CD14-positive monocyte (primary cell): ENCODE results near the gene CYTH3. TPM values are rescaled to one million over a fixed set of nuclear protein-coding genes. Genes with fewer than 3 reads are reported as not detected.

ENCODE experiments used
- DNase-seq, 3 donors: peaks; one replicate each; pipeline ENCODE4 v3.0.0-alpha.2; 2011 to 2022
- H2AFZ ChIP-seq: 2 replicates; pipeline ENCODE4 v1.6.0; 2012; ENCODE audit warnings: mild to moderate bottlenecking, low read depth, low read length, inconsistent platforms; ENCODE audit not compliant: insufficient read depth, poor library complexity, severe bottlenecking
- H3K27ac ChIP-seq, 2 donors: 1 replicate in 1 of 2; 2 replicates in 1 of 2; pipeline ENCODE4 v1.5.1; 2012 to 2013; ENCODE audit warnings: low read length in 2 of 2, control low read depth in 1 of 2, inconsistent platforms in 1 of 2, low read depth in 1 of 2, mild to moderate bottlenecking in 1 of 2
- H3K27me3 ChIP-seq, 2 donors: one replicate each; pipeline versions ENCODE4 v1.6.0 to v1.6.1; 2011 to 2013; ENCODE audit warnings: low read length in 2 of 2; ENCODE audit not compliant: control insufficient read depth in 2 of 2, insufficient read depth in 2 of 2
- H3K36me3 ChIP-seq, 2 donors: replicated peaks in 1 of 2; 1 replicate in 1 of 2; 2 replicates in 1 of 2; pipeline versions ENCODE4 v1.5.1 to v1.6.1; 2012 to 2013; ENCODE audit warnings: low read length in 2 of 2, control low read depth in 1 of 2, inconsistent platforms in 1 of 2, mild to moderate bottlenecking in 1 of 2; ENCODE audit not compliant: insufficient read depth in 2 of 2, control insufficient read depth in 1 of 2
- H3K4me1 ChIP-seq, 2 donors: 1 replicate in 1 of 2; 2 replicates in 1 of 2; pipeline versions ENCODE4 v1.5.1 to v1.6.1; 2012 to 2013; ENCODE audit warnings: low read length in 2 of 2, control low read depth in 1 of 2, inconsistent platforms in 1 of 2, mild to moderate bottlenecking in 1 of 2, moderate library complexity in 1 of 2; ENCODE audit not compliant: insufficient read depth in 2 of 2, control insufficient read depth in 1 of 2
- H3K4me2 ChIP-seq: replicated peaks from 2 replicates; pipeline ENCODE3; 2012; ENCODE audit warnings: low read length, moderate library complexity, mild to moderate bottlenecking; ENCODE audit not compliant: poor library complexity, severe bottlenecking; ENCODE audit errors: extremely low read depth
- H3K4me3 ChIP-seq, 3 experiments: fragments of 200-600 bp in 1 of 3; sonication (generic) in 1 of 3; replicated peaks in 1 of 3; 1 replicate in 2 of 3; 2 replicates in 1 of 3; pipeline ENCODE4 v1.5.1; 2011 to 2013; ENCODE audit warnings: low read length in 3 of 3, mild to moderate bottlenecking in 3 of 3, control low read depth in 2 of 3, low read depth in 2 of 3, inconsistent platforms in 1 of 3, moderate library complexity in 1 of 3
- H3K79me2 ChIP-seq: 2 replicates; pipeline ENCODE4 v1.6.0; 2012; ENCODE audit warnings: mild to moderate bottlenecking, control low read depth, inconsistent platforms, low read length, moderate library complexity; ENCODE audit not compliant: insufficient read depth
- H3K9ac ChIP-seq: 2 replicates; pipeline ENCODE4 v1.6.0; 2017; ENCODE audit warnings: low read length, mild to moderate bottlenecking; ENCODE audit not compliant: insufficient read depth, poor library complexity, severe bottlenecking
- H3K9me3 ChIP-seq, 2 donors: replicated peaks in 1 of 2; 1 replicate in 1 of 2; 2 replicates in 1 of 2; pipeline versions ENCODE4 v1.5.1 to v1.6.1; 2012 to 2013; ENCODE audit warnings: low read length in 2 of 2, control low read depth in 1 of 2; ENCODE audit not compliant: control insufficient read depth in 1 of 2, insufficient read depth in 1 of 2
- H4K20me1 ChIP-seq: 2 replicates; pipeline ENCODE4 v1.6.0; 2012; ENCODE audit warnings: mild to moderate bottlenecking, low read length, control low read depth, moderate library complexity; ENCODE audit not compliant: insufficient read depth
- H3K27ac Mint-ChIP-seq, 7 donors: one replicate each; pipeline ENCODE4 v1.8.0; 2020; ENCODE audit warnings: mild to moderate bottlenecking in 7 of 7, mixed read lengths in 7 of 7, moderate library complexity in 6 of 7, inconsistent platforms in 2 of 7
- H3K27me3 Mint-ChIP-seq, 3 donors: one replicate each; pipeline ENCODE4 v1.8.0; 2021 to 2022; ENCODE audit warnings: low read depth in 3 of 3, mild to moderate bottlenecking in 3 of 3, mixed read lengths in 3 of 3, moderate library complexity in 3 of 3, inconsistent platforms in 1 of 3
- H3K36me3 Mint-ChIP-seq, 2 donors: one replicate each; pipeline ENCODE4 v1.8.0; 2020; ENCODE audit warnings: mixed read lengths in 2 of 2, inconsistent platforms in 1 of 2, mild to moderate bottlenecking in 1 of 2
- H3K4me1 Mint-ChIP-seq: one replicate; pipeline ENCODE4 v1.8.0; 2020; ENCODE audit warnings: mild to moderate bottlenecking, mixed read lengths
- H3K4me3 Mint-ChIP-seq, 2 donors: one replicate each; pipeline ENCODE4 v1.8.0; 2020; ENCODE audit warnings: mild to moderate bottlenecking in 2 of 2, mixed read lengths in 2 of 2, moderate library complexity in 1 of 2
- H3K9me3 Mint-ChIP-seq, 7 donors: one replicate each; pipeline ENCODE4 v1.8.0; 2020 to 2022; ENCODE audit warnings: mixed read lengths in 7 of 7, mild to moderate bottlenecking in 6 of 7, moderate library complexity in 6 of 7, inconsistent platforms in 2 of 7
- CTCF ChIP-seq: fragments of 200-600 bp; IDR thresholded peaks from one replicate; pipeline ENCODE4 v1.8.0; 2022; ENCODE audit warnings: antibody characterized with exemption, mild to moderate bottlenecking
- WGBS: methylation state at CpG from one replicate; pipeline ENCODE4 v1.1.5; 2013; ENCODE audit warnings: missing lambda C conversion rate; ENCODE audit not compliant: insufficient coverage; 5-methylcytosine and 5-hydroxymethylcytosine counted together
- intact Hi-C, 2 donors: fragments of 100-400 bp; cut with micrococcal nuclease; formaldehyde crosslinking; loops; one replicate each; pipeline versions ENCODE4 v1.15.0 to v1.15.1; 2023
- polyA plus RNA-seq, 3 donors: library from polyadenylated mRNA; depleted of rRNA in 1 of 3; unstranded in 2 of 3; stranded (reverse) in 1 of 3; fragments of 300-500 nt in 2 of 3; fragments of >200 nt in 1 of 3; fragmentation: Illumina TruSeq in 2 of 3; gene quantifications; 1 replicate in 2 of 3; 2 replicates in 1 of 3; pipeline ENCODE4 v1.2.3, GENCODE V29; 2012 to 2021

CYTH3 gene
- polyA plus RNA-seq, 3 donors, result 1.3 to 8.5 (median 1.4) TPM

- peaks cover 16% of the 10 kb centered on the region for H3K79me2 ChIP-seq
- no peak overlapping the region for H3K4me3 Mint-ChIP-seq
- peak overlapping the region in 1 of 7 donors; percentile 2 for H3K27ac Mint-ChIP-seq
Measured at GRCh38 chr7:6268023-6268900, 4.2 kb downstream of the CYTH3 start.

GRCh38 chr7:6266699-6267098 is 5.7 kb downstream of the CYTH3 start:
- Mint-ChIP-seq H3K36me3 (peaks cover 7 to 14% of the 10 kb centered on the region in 2 donors), H3K27me3 (peaks cover 14 to 24% (median 23%) of the 10 kb centered on the region in 3 donors), H3K9me3 (peaks cover 0 to 2% (median 0%) of the 10 kb centered on the region in 7 donors), H3K27ac (no peak overlapping the region), H3K4me3 (no peak overlapping the region), H3K4me1 (peaks cover 13% of the 10 kb centered on the region)
- Histone ChIP-seq H3K36me3 (no peaks in the 10 kb centered on the region), H3K9ac (no peak overlapping the region), H3K4me2 (no peak overlapping the region), H3K27ac (no peak overlapping the region), H4K20me1 (peaks cover 17% of the 10 kb centered on the region), H2AFZ (no peak overlapping the region), H3K27me3 (peaks cover 5 to 15% of the 10 kb centered on the region in 2 donors), H3K4me3 (no peak overlapping the region), H3K79me2 (peaks cover 14% of the 10 kb centered on the region), H3K4me1 (peaks cover 11 to 12% of the 10 kb centered on the region in 2 donors), H3K9me3 (no peaks in the 10 kb centered on the region)
- WGBS, result 91% methylated on average over 4 of the region's 7 CpGs
- TF ChIP-seq CTCF, result no peak
- intact Hi-C loops, result no loop called here
- no peak for DNase-seq

More at GRCh38 chr7:6268023-6268900, 4.2 kb downstream of the CYTH3 start:
- H3K4me2 ChIP-seq, result no peak overlapping the region
- H3K36me3 ChIP-seq, result no peaks in the 10 kb centered on the region
- H3K27ac ChIP-seq, result no peak overlapping the region
- 96% methylated on average over 8 of the region's 18 CpGs for WGBS
- intact Hi-C loops, result no loop called here
- peaks cover 0 to 2% (median 0%) of the 10 kb centered on the region in 7 donors for H3K9me3 Mint-ChIP-seq
- H3K27me3 ChIP-seq, result peaks cover 5 to 17% of the 10 kb centered on the region in 2 donors
- peaks cover 17 to 22% of the 10 kb centered on the region in 2 donors for H3K4me1 ChIP-seq
- no peak overlapping the region for H2AFZ ChIP-seq
- H3K4me1 Mint-ChIP-seq, result peaks cover 19% of the 10 kb centered on the region
- H3K9ac ChIP-seq, result no peak overlapping the region
- H3K4me3 ChIP-seq, result no peak overlapping the region
- peaks cover 17% of the 10 kb centered on the region for H4K20me1 ChIP-seq
- no peaks in the 10 kb centered on the region for H3K9me3 ChIP-seq
- H3K36me3 Mint-ChIP-seq, result peaks cover 7 to 16% of the 10 kb centered on the region in 2 donors
- no peak for DNase-seq
- H3K27me3 Mint-ChIP-seq, result peaks cover 14 to 28% (median 26%) of the 10 kb centered on the region in 3 donors
- TF ChIP-seq CTCF, result no peak
